GM19395 (cell line): ENCODE measurements around the gene MMP24.

ENCODE experiments used
- ATAC-seq: cut with Tn5 transposase; IDR thresholded peaks from one replicate; pipeline ENCODE4 v1.9.1; 2021; ENCODE audit warnings: mild to moderate bottlenecking, moderate library complexity; ENCODE audit not compliant: unreplicated experiment

MMP24 gene

GRCh38 chr20:35277127-35277526 is 50.6 kb downstream of the MMP24 start:
- no peak for ATAC-seq

GRCh38 chr20:35277531-35278395 is 51.3 kb downstream of the MMP24 start, which contains the start of gene MMP24OS:
MMP24OS (minus strand) TSS chr20:35278122; CDS start chr20:35277929, 193 bp downstream.
- peak; percentile 86 for ATAC-seq

GRCh38 chr20:35279040-35279439 is 52.5 kb downstream of the MMP24 start:
- ATAC-seq = no peak

GRCh38 chr20:35279533-35280174 is 53.2 kb downstream of the MMP24 start:
- no peak for ATAC-seq

GRCh38 chr20:35280523-35280922 is 54.0 kb downstream of the MMP24 start:
- ATAC-seq = no peak

- no peak for ATAC-seq
Observed at GRCh38 chr20:35281506-35282101, 55.1 kb downstream of the MMP24 start.

GRCh38 chr20:35283441-35284266 is 57.2 kb downstream of the MMP24 start:
- ATAC-seq = no peak

GRCh38 chr20:35284267-35284991 is 57.9 kb downstream of the MMP24 start, which contains the start of gene EIF6:
EIF6 (minus strand) TSS chr20:35284772; CDS start chr20:35284487, 285 bp downstream.
- peak; percentile 80 for ATAC-seq

- no peak for ATAC-seq
Observed at GRCh38 chr20:35284992-35285805, 58.7 kb downstream of the MMP24 start.

GRCh38 chr20:35285806-35286076 is 59.3 kb downstream of the MMP24 start:
- ATAC-seq = no peak

GRCh38 chr20:35286077-35286898 is 59.8 kb downstream of the MMP24 start:
- ATAC-seq = no peak

- ATAC-seq = no peak
Observed at GRCh38 chr20:35286899-35287508, 60.5 kb downstream of the MMP24 start.

GRCh38 chr20:35287509-35288324 is 61.2 kb downstream of the MMP24 start:
- no peak for ATAC-seq

GRCh38 chr20:35288325-35289060 is 62.0 kb downstream of the MMP24 start:
- ATAC-seq = no peak

GRCh38 chr20:35290186-35290886 is 63.8 kb downstream of the MMP24 start:
- no peak for ATAC-seq

- no peak for ATAC-seq
Observed at GRCh38 chr20:35290887-35291417, 64.5 kb downstream of the MMP24 start.
